OCI-LY3 (cell line): ENCODE measurements around the gene GRIP1.

ENCODE experiments used
- CTCF ChIP-seq: fragments of 200-600, 300-600 bp; sonication (generic); IDR thresholded peaks from 2 replicates; pipeline ENCODE4 v1.5.1; 2014; ENCODE audit warnings: antibody characterized with exemption, low read length, low read depth
- EZH2phosphoT487 ChIP-seq: fragments of 200-600 bp; shearing (Covaris generic); IDR thresholded peaks from 2 replicates; pipeline ENCODE4 v1.6.1; 2018; ENCODE audit warnings: antibody characterized with exemption, mixed run types, low read depth

GRCh38 chr12:66341126-66341525 lies 337.8 kb downstream of the GRIP1 start:
- TF ChIP-seq CTCF = no peak
- no peak for TF ChIP-seq EZH2phosphoT487
